ENCODE data around the gene ZNF878.
"Not testable (repeated sequence)": the region's sequence is repeated elsewhere in the genome, so short reads cannot be mapped to it uniquely, and the experiment has no call there.

ZNF878 gene

GRCh38 chr19:12052497-12053169 lies at the start of gene ZNF878:
TSS of gene ZNF878 (minus strand) at chr19:12052961. CDS start at chr19:12052801, 160 bp downstream.
- DNase-seq (ENCODE audit: low spot score) = peak; percentile 82

GRCh38 chr19:12098040-12098439 lies 45.3 kb upstream of the ZNF878 start:
- DNase-seq (ENCODE audit: low spot score) = no peak

GRCh38 chr19:12095111-12095790 lies 42.5 kb upstream of the ZNF878 start:
- no peak for DNase-seq (ENCODE audit: low spot score)

GRCh38 chr19:12093777-12094176 lies 41.0 kb upstream of the ZNF878 start:
- DNase-seq (ENCODE audit: low spot score) = no peak

- no peak for DNase-seq (ENCODE audit: low spot score)
Observed at GRCh38 chr19:12092956-12093355, 40.2 kb upstream of the ZNF878 start.

- peak; percentile 43 for DNase-seq (ENCODE audit: low spot score)
Observed at GRCh38 chr19:12092065-12092867, 39.5 kb upstream of the ZNF878 start.

GRCh38 chr19:12090807-12091206 lies 38.0 kb upstream of the ZNF878 start:
- no peak for DNase-seq (ENCODE audit: low spot score)

GRCh38 chr19:12085074-12085818 lies 32.5 kb upstream of the ZNF878 start:
- no peak for DNase-seq (ENCODE audit: low spot score)

GRCh38 chr19:12083336-12083735 lies 30.6 kb upstream of the ZNF878 start:
- DNase-seq (ENCODE audit: low spot score) = not testable (repeated sequence)

- DNase-seq (ENCODE audit: low spot score) = no peak
Observed at GRCh38 chr19:12077375-12077774, 24.6 kb upstream of the ZNF878 start.

GRCh38 chr19:12076331-12076730 lies 23.6 kb upstream of the ZNF878 start:
- DNase-seq (ENCODE audit: low spot score) = not testable (repeated sequence)

GRCh38 chr19:12075538-12076139 lies 22.9 kb upstream of the ZNF878 start:
- DNase-seq (ENCODE audit: low spot score) = no peak

- peak; percentile 89 for DNase-seq (ENCODE audit: low spot score)
Observed at GRCh38 chr19:12064590-12065538, 12.1 kb upstream of the ZNF878 start, which contains the start of gene ZNF844. TSS of gene ZNF844 (plus strand) at chr19:12064731. CDS start at chr19:12064874, 143 bp downstream.

- no peak for DNase-seq (ENCODE audit: low spot score)
Observed at GRCh38 chr19:12055784-12056183, 3.0 kb upstream of the ZNF878 start.

- DNase-seq (ENCODE audit: low spot score) = no peak
Observed at GRCh38 chr19:12052091-12052496, 667 bp downstream of the ZNF878 start.

- DNase-seq (ENCODE audit: low spot score) = no peak
Observed at GRCh38 chr19:12047868-12048267, 4.9 kb downstream of the ZNF878 start.

GRCh38 chr19:12043752-12044422 lies 8.9 kb downstream of the ZNF878 start:
- no peak for DNase-seq (ENCODE audit: low spot score)

GRCh38 chr19:12042893-12043292 lies 9.9 kb downstream of the ZNF878 start:
- DNase-seq (ENCODE audit: low spot score) = no peak

GRCh38 chr19:12035220-12036172 lies 17.3 kb downstream of the ZNF878 start, which contains the start of gene ZNF433:
TSS of gene ZNF433 (minus strand) at chr19:12035679. CDS start at chr19:12035539, 140 bp downstream.
- peak; percentile 80 for DNase-seq (ENCODE audit: low spot score)

All from HuH-7.5 (cell line).